H9 (cell line): ENCODE measurements around the gene AMIGO1. TPM values are rescaled to one million over a fixed set of nuclear protein-coding genes. Genes with fewer than 3 reads are reported as not detected.

Experiments
- DNase-seq: peaks from one replicate; pipeline ENCODE4 v3.0.0-alpha.2; 2017
- H2AFZ ChIP-seq: one replicate; pipeline ENCODE4 v1.6.1; 2013; ENCODE audit warnings: mild to moderate bottlenecking, low read length, control low read depth, moderate library complexity
- H2AK5ac ChIP-seq: 2 replicates; pipeline ENCODE4 v1.6.1; 2013; ENCODE audit warnings: low read length, control low read depth, mixed read lengths; ENCODE audit not compliant: insufficient read length
- H2BK120ac ChIP-seq: one replicate; pipeline ENCODE4 v1.6.1; 2013; ENCODE audit warnings: low read depth, mild to moderate bottlenecking, low read length, control low read depth, inconsistent platforms; ENCODE audit not compliant: poor library complexity, severe bottlenecking
- H2BK12ac ChIP-seq: 2 replicates; pipeline ENCODE4 v1.6.1; 2013; ENCODE audit warnings: low read length, control low read depth, mixed read lengths, low read depth; ENCODE audit not compliant: insufficient read length
- H2BK15ac ChIP-seq: 2 replicates; pipeline ENCODE4 v1.6.1; 2013; ENCODE audit warnings: low read depth, low read length, control low read depth
- H2BK20ac ChIP-seq: one replicate; pipeline ENCODE4 v1.6.1; 2013; ENCODE audit warnings: low read depth, mild to moderate bottlenecking, low read length, control low read depth, inconsistent platforms; ENCODE audit not compliant: poor library complexity, severe bottlenecking
- H2BK5ac ChIP-seq: 2 replicates; pipeline ENCODE4 v1.6.1; 2013; ENCODE audit warnings: low read length, control low read depth, mixed read lengths; ENCODE audit not compliant: insufficient read length
- H3K14ac ChIP-seq: 2 replicates; pipeline ENCODE4 v1.6.1; 2013; ENCODE audit warnings: low read length, control low read depth; ENCODE audit not compliant: insufficient read depth
- H3K18ac ChIP-seq: 2 replicates; pipeline ENCODE4 v1.6.1; 2013; ENCODE audit warnings: low read depth, mild to moderate bottlenecking, mixed read lengths, low read length, control low read depth; ENCODE audit not compliant: insufficient read length
- H3K23ac ChIP-seq: 2 replicates; pipeline ENCODE4 v1.6.1; 2013; ENCODE audit warnings: low read length, control low read depth, mixed read lengths, low read depth; ENCODE audit not compliant: insufficient read length
- H3K23me2 ChIP-seq: 2 replicates; pipeline ENCODE4 v1.6.1; 2013; ENCODE audit warnings: low read depth, mild to moderate bottlenecking, mixed read lengths, low read length, control low read depth; ENCODE audit not compliant: insufficient read length, poor library complexity, severe bottlenecking
- H3K27ac ChIP-seq: 2 replicates; pipeline ENCODE4 v1.5.1; 2013; ENCODE audit warnings: low read length, control low read depth, mixed read lengths, low read depth; ENCODE audit not compliant: insufficient read length
- H3K27me3 ChIP-seq: 2 replicates; pipeline ENCODE4 v1.6.1; 2013; ENCODE audit warnings: low read length, control low read depth, inconsistent platforms; ENCODE audit not compliant: insufficient read depth
- H3K4ac ChIP-seq: 2 replicates; pipeline ENCODE4 v1.6.1; 2013; ENCODE audit warnings: low read depth, mild to moderate bottlenecking, control low read depth, inconsistent platforms, low read length, moderate library complexity
- H3K4me1 ChIP-seq: 2 replicates; pipeline ENCODE4 v1.6.1; 2013; ENCODE audit warnings: low read length, control low read depth, inconsistent platforms; ENCODE audit not compliant: insufficient read depth
- H3K4me2 ChIP-seq: 2 replicates; pipeline ENCODE4 v1.6.1; 2013; ENCODE audit warnings: low read length, control low read depth, mixed read lengths; ENCODE audit not compliant: insufficient read length, insufficient read depth
- H3K56ac ChIP-seq: 2 replicates; pipeline ENCODE4 v1.6.1; 2013; ENCODE audit warnings: low read depth, mild to moderate bottlenecking, mixed read lengths, low read length, control low read depth; ENCODE audit not compliant: insufficient read length
- H3K79me1 ChIP-seq: 2 replicates; pipeline ENCODE4 v1.6.1; 2013; ENCODE audit warnings: low read depth, mild to moderate bottlenecking, moderate library complexity, low read length, control low read depth, inconsistent platforms; ENCODE audit not compliant: insufficient read depth, poor library complexity, severe bottlenecking
- H3K79me2 ChIP-seq: 2 replicates; pipeline ENCODE4 v1.6.1; 2013; ENCODE audit warnings: low read length, control low read depth, inconsistent platforms; ENCODE audit not compliant: insufficient read depth
- H3K9ac ChIP-seq: 2 replicates; pipeline ENCODE4 v1.6.1; 2013; ENCODE audit warnings: low read length, control low read depth, mixed read lengths; ENCODE audit not compliant: insufficient read length; ENCODE audit errors: extremely low read depth
- H3K9me3 ChIP-seq: one replicate; pipeline ENCODE4 v1.6.1; 2013; ENCODE audit warnings: low read depth, low read length, inconsistent platforms; ENCODE audit not compliant: control insufficient read depth
- H3T11ph ChIP-seq: one replicate; pipeline ENCODE4 v1.6.1; 2013; ENCODE audit warnings: mild to moderate bottlenecking, low read length, control low read depth, inconsistent platforms
- H4K20me1 ChIP-seq: one replicate; pipeline ENCODE4 v1.6.1; 2013; ENCODE audit not compliant: control insufficient read depth, insufficient read length, insufficient read depth
- H4K5ac ChIP-seq: 2 replicates; pipeline ENCODE4 v1.6.1; 2013; ENCODE audit warnings: low read depth, mild to moderate bottlenecking, mixed read lengths, low read length, control low read depth; ENCODE audit not compliant: insufficient read length
- H4K8ac ChIP-seq: replicated peaks from 2 replicates; pipeline ENCODE4 v1.6.1; 2013; ENCODE audit warnings: low read length, control low read depth, mixed read lengths, low read depth; ENCODE audit not compliant: insufficient read length
- H4K91ac ChIP-seq: 2 replicates; pipeline ENCODE4 v1.6.1; 2013; ENCODE audit warnings: low read depth, mild to moderate bottlenecking, moderate library complexity, mixed read lengths, low read length, control low read depth; ENCODE audit not compliant: insufficient read length
- H3K27ac Mint-ChIP-seq, 3 experiments: 2 replicates in 2 of 3; 3 replicates in 1 of 3; pipeline ENCODE4 v1.8.0; 2020 to 2021; ENCODE audit warnings: mixed read lengths in 3 of 3, mild to moderate bottlenecking in 1 of 3, moderate library complexity in 1 of 3
- H3K27me3 Mint-ChIP-seq: 2 replicates; pipeline ENCODE4 v1.8.0; 2021; ENCODE audit warnings: low read depth, mild to moderate bottlenecking, moderate library complexity, mixed read lengths
- H3K36me3 Mint-ChIP-seq, 3 experiments: 2 replicates in 2 of 3; 3 replicates in 1 of 3; pipeline ENCODE4 v1.8.0; 2020 to 2021; ENCODE audit warnings: low read depth in 3 of 3, mixed read lengths in 3 of 3; ENCODE audit not compliant: insufficient read depth in 1 of 3
- H3K4me1 Mint-ChIP-seq, 2 experiments: 2 replicates each; pipeline ENCODE4 v1.8.0; 2020; ENCODE audit warnings: mixed read lengths in 2 of 2
- H3K4me3 Mint-ChIP-seq, 2 experiments: 2 replicates in 1 of 2; 3 replicates in 1 of 2; pipeline ENCODE4 v1.8.0; 2020 to 2021; ENCODE audit warnings: mild to moderate bottlenecking in 2 of 2, mixed read lengths in 2 of 2, moderate library complexity in 1 of 2
- H3K9me3 Mint-ChIP-seq, 2 experiments: 2 replicates in 1 of 2; 3 replicates in 1 of 2; pipeline ENCODE4 v1.8.0; 2020; ENCODE audit warnings: mild to moderate bottlenecking in 2 of 2, mixed read lengths in 2 of 2, moderate library complexity in 1 of 2
- CTCF ChIP-seq: fragments of 200-600 bp; sonication (generic); conservative IDR thresholded peaks from 3 replicates; pipeline ENCODE4 v1.8.0; 2021; ENCODE audit warnings: antibody characterized with exemption, mild to moderate bottlenecking
- WGBS: extraction: QIAGEN DNeasy Blood & Tissue Kit; methylation state at CpG from one replicate; pipeline ENCODE4 v1.1.7; 2013; ENCODE audit warnings: missing lambda C conversion rate, low lambda C conversion rate, mixed read lengths; ENCODE audit not compliant: insufficient read length; ENCODE audit errors: extremely low coverage; 5-methylcytosine and 5-hydroxymethylcytosine counted together
- total RNA-seq: library from RNA; stranded (reverse); gene quantifications from 2 replicates; pipeline ENCODE4 v1.2.1, GENCODE V29; 2021

The AMIGO1 gene
- total RNA-seq, 1 experiment from 2014 or later: 4.1 TPM

- no peak overlapping the region for H2BK5ac ChIP-seq
- no peak overlapping the region for H4K91ac ChIP-seq
- WGBS: no CpG with 5 or more reads among the region's 9 CpGs
- H4K20me1 ChIP-seq: no peaks in the 10 kb centered on the region
- no peak overlapping the region for H2AK5ac ChIP-seq
- H3K9me3 ChIP-seq: no peaks in the 10 kb centered on the region
- no peak overlapping the region for H3K56ac ChIP-seq
- no peak overlapping the region for H3K18ac ChIP-seq
- H4K8ac ChIP-seq: no peak overlapping the region
- H3K9ac ChIP-seq: no peak overlapping the region
- Mint-ChIP-seq H3K27me3 (no peaks in the 10 kb centered on the region), H3K9me3 (no peaks in the 10 kb centered on the region), H3K36me3 (peaks cover 0 to 11% (median 5%) of the 10 kb centered on the region in 3 experiments; a peak in 5 of 7 replicates), H3K4me1 (peaks cover 20 to 21% of the 10 kb centered on the region in 2 experiments), H3K27ac (peak overlapping the region in 2 of 3 experiments; percentile 49 to 51; a peak in 1 of 7 replicates), H3K4me3 (no peak overlapping the region; a peak in 1 of 5 replicates)
- no peak overlapping the region for H2BK15ac ChIP-seq
- no peaks in the 10 kb centered on the region for H3K23me2 ChIP-seq
- no peak overlapping the region for H3K23ac ChIP-seq
- H2BK20ac ChIP-seq: no peak overlapping the region
- H3K14ac ChIP-seq: no peak overlapping the region
- no peak for TF ChIP-seq CTCF
- H3K27me3 ChIP-seq: no peaks in the 10 kb centered on the region
- no peaks in the 10 kb centered on the region for H3K79me1 ChIP-seq
- no peaks in the 10 kb centered on the region for H3K79me2 ChIP-seq
- no peak overlapping the region for H3K4ac ChIP-seq
- H3K4me1 ChIP-seq: peaks cover 2% of the 10 kb centered on the region; the same call in 1 of the 2 replicates
- no peak overlapping the region for H4K5ac ChIP-seq
- no peak overlapping the region for H2BK12ac ChIP-seq
- H2BK120ac ChIP-seq: no peak overlapping the region
- no peak for DNase-seq
- no peak overlapping the region for H2AFZ ChIP-seq
- no peak overlapping the region for H3K4me2 ChIP-seq
- H3T11ph ChIP-seq: no peak overlapping the region
- H3K27ac ChIP-seq: no peak overlapping the region
Observed at GRCh38 chr1:109497449-109498160, 11.9 kb downstream of the AMIGO1 start.
